GM12878 (cell line): ENCODE measurements around the gene ATP2C2. TPM values are rescaled to one million over a fixed set of nuclear protein-coding genes. Genes with fewer than 3 reads are reported as not detected.

Experiments used
- ATAC-seq: fragments of 200-7000 bp; cut with Tn5 transposase; 3 replicates; pipeline ENCODE4 v1.9.1; 2020; ENCODE audit warnings: mild to moderate bottlenecking, moderate library complexity
- BruUV-seq: library from RNA; stranded (reverse); fragments of 400-500 nt; replicated peaks from 2 replicates; lab custom pipeline; 2021; lab: Mats Ljungman, UMichigan
- CTCF ChIA-PET: fragments of 300-600 bp; sonication (Branson Sonifier 250); formaldehyde crosslinking; extraction: SDS; loops from one replicate; lab custom pipeline; 2021; ENCODE audit warnings: inconsistent platforms; lab: Yijun Ruan, JAX
- POLR2A ChIA-PET: fragments of 350-600 bp; formaldehyde crosslinking; extraction: SDS; loops from one replicate; lab custom pipeline; 2021; ENCODE audit warnings: inconsistent platforms; lab: Charles Lee
- RAD21 ChIA-PET: fragments of 300-600 bp; sonication (Branson Sonifier 250); formaldehyde crosslinking; loops from one replicate; lab custom pipeline; 2023; ENCODE audit warnings: antibody characterized with exemption; ENCODE audit not compliant: unreplicated experiment; lab: Charles Lee
- SMC1A ChIA-PET: fragments of 300-600 bp; sonication (Branson Sonifier 250); formaldehyde crosslinking; loops from one replicate; lab custom pipeline; 2023; ENCODE audit not compliant: unreplicated experiment, uncharacterized antibody; lab: Charles Lee
- DNase-seq: peaks from one replicate; pipeline ENCODE4 v3.0.0-alpha.2; 2011; ENCODE audit warnings: low read depth, low spot score
- FAIRE-seq: peaks from 3 replicates; lab custom pipeline; 2011; peaks lifted over from hg19 to GRCh38; lab: Jason Lieb, UNC
- H2AFZ ChIP-seq: 2 replicates; pipeline ENCODE4 v1.6.0; 2011; ENCODE audit warnings: low read depth, low read length, control low read depth; ENCODE audit not compliant: control insufficient read depth
- H3K27ac ChIP-seq: 2 replicates; pipeline ENCODE4 v1.5.1; 2011; ENCODE audit warnings: control low read depth; ENCODE audit not compliant: control insufficient read depth, insufficient read depth
- H3K27me3 ChIP-seq, 2 experiments: replicated peaks in 1 of 2; 2 replicates each; pipeline versions ENCODE4 v1.6.0 to v1.6.1; 2011; ENCODE audit warnings: low read length in 1 of 2; ENCODE audit not compliant: control insufficient read depth in 2 of 2, insufficient read depth in 2 of 2
- H3K36me3 ChIP-seq, 2 experiments: 2 replicates each; pipeline ENCODE4 v1.5.1; 2011; ENCODE audit warnings: low read length in 1 of 2; ENCODE audit not compliant: control insufficient read depth in 2 of 2, insufficient read depth in 2 of 2
- H3K4me1 ChIP-seq: 2 replicates; pipeline ENCODE4 v1.6.1; 2011; ENCODE audit warnings: mild to moderate bottlenecking, low read length, moderate library complexity, mixed read lengths; ENCODE audit not compliant: control insufficient read depth, insufficient read depth
- H3K4me2 ChIP-seq: 2 replicates; pipeline ENCODE4 v1.6.0; 2011; ENCODE audit warnings: control low read depth; ENCODE audit not compliant: control insufficient read depth, insufficient read depth
- H3K4me3 ChIP-seq: fragments of 200-600 bp; sonication (generic); 2 replicates; pipeline ENCODE4 v1.5.1; 2016
- H3K79me2 ChIP-seq: 2 replicates; pipeline ENCODE4 v1.6.0; 2011; ENCODE audit warnings: low read length; ENCODE audit not compliant: control insufficient read depth, insufficient read depth
- H3K9ac ChIP-seq: 2 replicates; pipeline ENCODE4 v1.8.0; 2011; ENCODE audit warnings: low read length, control low read depth, mixed read lengths; ENCODE audit not compliant: control insufficient read depth, insufficient read depth
- H3K9me3 ChIP-seq: replicated peaks from 3 replicates; pipeline ENCODE4 v1.5.1; 2011; ENCODE audit warnings: mild to moderate bottlenecking, low read length; ENCODE audit not compliant: control insufficient read depth, insufficient read depth
- H4K20me1 ChIP-seq: 2 replicates; pipeline ENCODE4 v1.6.0; 2011; ENCODE audit not compliant: control insufficient read depth, insufficient read depth
- BACH1 ChIP-seq: fragments of 450-650 bp; IDR thresholded peaks from 2 replicates; pipeline ENCODE4 v1.6.1; 2017; ENCODE audit warnings: mild to moderate bottlenecking, borderline replicate concordance
- CHD2 ChIP-seq: IDR thresholded peaks from 2 replicates; pipeline ENCODE4 v1.6.1; 2011; ENCODE audit warnings: low read depth, low read length, improper control_type of control experiment, borderline replicate concordance
- GABPA ChIP-seq: IDR thresholded peaks from 2 replicates; pipeline ENCODE4 v1.6.1; 2014; ENCODE audit warnings: antibody characterized with exemption, low read depth, mild to moderate bottlenecking, inconsistent platforms
- HDAC2 ChIP-seq: fragments of 200-600 bp; sonication (generic); IDR thresholded peaks from 2 replicates; pipeline ENCODE4 v1.6.1; 2017
- IKZF2 ChIP-seq, 2 experiments: fragments of 450-650 bp; IDR thresholded peaks; 2 replicates each; pipeline ENCODE4 v1.6.1; 2017; ENCODE audit warnings: mild to moderate bottlenecking in 2 of 2, moderate library complexity in 2 of 2
- IRF3 ChIP-seq: fragments of 450-650 bp; IDR thresholded peaks from 2 replicates; pipeline ENCODE4 v1.6.1; 2014; ENCODE audit warnings: mild to moderate bottlenecking
- KLF5 ChIP-seq: fragments of 450-650 bp; IDR thresholded peaks from 2 replicates; pipeline ENCODE4 v1.6.1; 2014; ENCODE audit warnings: mild to moderate bottlenecking; ENCODE audit not compliant: partially characterized antibody
- PRDM15 ChIP-seq: fragments of 450-650 bp; formaldehyde crosslinking; IDR thresholded peaks from 2 replicates; pipeline ENCODE4 v1.4.0; 2020; ENCODE audit warnings: mild to moderate bottlenecking, moderate library complexity
- RB1 ChIP-seq: fragments of 450-650 bp; formaldehyde crosslinking; IDR thresholded peaks from 2 replicates; pipeline ENCODE4 v1.6.1; 2017; ENCODE audit warnings: mild to moderate bottlenecking, borderline replicate concordance
- RBBP5 ChIP-seq: fragments of 200-600 bp; sonication (generic); conservative IDR thresholded peaks from 2 replicates; pipeline ENCODE4 v1.6.1; 2016
- SRF ChIP-seq, 2 experiments: IDR thresholded peaks; 2 replicates each; pipeline ENCODE4 v1.6.1; 2011; ENCODE audit warnings: low read depth in 2 of 2, low read length in 2 of 2, mild to moderate bottlenecking in 1 of 2, moderate library complexity in 1 of 2
- STAT3 ChIP-seq: IDR thresholded peaks from 2 replicates; pipeline ENCODE4 v1.6.1; 2011; ENCODE audit warnings: low read depth, low read length, improper control_type of control experiment
- ZNF24 ChIP-seq: fragments of 450-650 bp; IDR thresholded peaks from 2 replicates; pipeline ENCODE4 v1.6.1; 2017; ENCODE audit warnings: antibody characterized with exemption, mild to moderate bottlenecking
- WGBS: methylation state at CpG from one replicate; pipeline ENCODE4 v1.1.6; 2016; ENCODE audit warnings: low lambda C conversion rate; ENCODE audit not compliant: insufficient replicate concordance, insufficient coverage; ENCODE audit errors: missing lambda C conversion rate; 5-methylcytosine and 5-hydroxymethylcytosine counted together
- in situ Hi-C: fragments of 300-500 bp; cut with MboI; formaldehyde crosslinking; loops from 9 replicates; pipeline ENCODE4 v1.14.3; 2018; ENCODE audit warnings: mixed read lengths
- intact Hi-C: fragments of 100-400 bp; cut with micrococcal nuclease; formaldehyde crosslinking; loops from one replicate; pipeline ENCODE4 v1.14.2; 2022; ENCODE audit not compliant: unreplicated experiment
- polyA plus RNA-seq, 11 experiments: library from polyadenylated mRNA; depleted of rRNA in 4 of 11; unstranded in 6 of 11; stranded (reverse) in 5 of 11; fragments of >200 nt; fragmentation: Nextera tagmentation in 4 of 11; fragmentation: Illumina TruSeq in 1 of 11; extraction: Ambion mirVana in 4 of 11; extraction: Trizol in 1 of 11; gene quantifications; 1 replicate in 1 of 11; 2 replicates in 10 of 11; pipeline versions ENCODE4 v1.2.1 to v1.2.3, GENCODE V29; 2011 to 2016; ENCODE audit warnings: inconsistent platforms in 2 of 11, missing spikeins in 2 of 11, low read depth in 1 of 11
- total RNA-seq, 4 experiments: library from RNA; depleted of rRNA in 3 of 4; stranded (reverse); fragments of >200 nt in 3 of 4; fragmentation: Illumina TruSeq in 1 of 4; extraction: Trizol in 1 of 4; gene quantifications; 2 replicates each; pipeline versions ENCODE4 v1.2.1 to v1.2.3, GENCODE V29; 2013 to 2021
- TF ChIP-seq, protein P1 (sequence below): IDR thresholded peaks from 2 replicates; pipeline ENCODE4 v1.6.1; 2012; ENCODE audit warnings: mild to moderate bottlenecking, low read depth, low read length
- TF ChIP-seq, protein P2 (sequence below): IDR thresholded peaks from 2 replicates; pipeline ENCODE4 v1.6.1; 2012; ENCODE audit warnings: low read depth, low read length, improper control_type of control experiment

The ATP2C2 gene
- total and polyA plus RNA-seq, 10 of the 15 experiments (the other 5 are each of a cell fraction or from before 2014, with no cell fraction given), result 0.05 to 0.19 TPM; not detected in 8

- ATAC-seq (no peak), FAIRE-seq (no peak), DNase-seq (no peak)
- Histone ChIP-seq H3K79me2 (no peaks in the 10 kb centered on the region), H3K4me2 (no peak overlapping the region), H3K27me3 (no peaks in the 10 kb centered on the region), H3K4me3 (no peak overlapping the region), H3K9me3 (no peaks in the 10 kb centered on the region; the same call in 2 of the 3 replicates), H3K36me3 (0 out of 4 replicates have a peak, but pooled peaks cover 0 to 2% of the 10 kb centered on the region in 2 experiments), H4K20me1 (no peaks in the 10 kb centered on the region), H3K9ac (no peak overlapping the region), H2AFZ (no peak overlapping the region), H3K4me1 (no peaks in the 10 kb centered on the region), H3K27ac (no peak overlapping the region)
- WGBS, result 90% methylated on average over 18 of the region's 18 CpGs
- in situ Hi-C loops, result no loop called here
- no TSS peak for BruUV-seq
- SMC1A ChIA-PET, result interaction anchor here (0.5 to 1.9 kb wide), 3 partner anchors 103 to 290 kb away, joined by 3 to 4 read pairs (median 3); no protein-coding TSS in a partner anchor
- POLR2A ChIA-PET, result no interaction called here
- intact Hi-C loops, result no loop called here
- RAD21 ChIA-PET, result no interaction called here
- CTCF ChIA-PET, result interaction anchor here (0.9 to 1.2 kb wide), 4 partner anchors 8 to 474 kb away, joined by 3 to 4 read pairs (median 3); no protein-coding TSS in a partner anchor
- TF ChIP-seq IKZF2 (IDR thresholded peaks at IDR 0.05) (no peak), RBBP5 (no peak), BACH1 (no peak), STAT3 (no peak), CHD2 (no peak), SRF (IDR thresholded peaks at IDR 0.05; ENCODE audit: low read depth in 2 of 2, low read length in 2 of 2) (no peak), KLF5 (no peak), IRF3 (no peak), ZNF24 (no peak), HDAC2 (no peak), PRDM15 (CRISPR knock-in tag) (no peak), RB1 (no peak), GABPA (no peak)
- TF ChIP-seq, protein P1, sequence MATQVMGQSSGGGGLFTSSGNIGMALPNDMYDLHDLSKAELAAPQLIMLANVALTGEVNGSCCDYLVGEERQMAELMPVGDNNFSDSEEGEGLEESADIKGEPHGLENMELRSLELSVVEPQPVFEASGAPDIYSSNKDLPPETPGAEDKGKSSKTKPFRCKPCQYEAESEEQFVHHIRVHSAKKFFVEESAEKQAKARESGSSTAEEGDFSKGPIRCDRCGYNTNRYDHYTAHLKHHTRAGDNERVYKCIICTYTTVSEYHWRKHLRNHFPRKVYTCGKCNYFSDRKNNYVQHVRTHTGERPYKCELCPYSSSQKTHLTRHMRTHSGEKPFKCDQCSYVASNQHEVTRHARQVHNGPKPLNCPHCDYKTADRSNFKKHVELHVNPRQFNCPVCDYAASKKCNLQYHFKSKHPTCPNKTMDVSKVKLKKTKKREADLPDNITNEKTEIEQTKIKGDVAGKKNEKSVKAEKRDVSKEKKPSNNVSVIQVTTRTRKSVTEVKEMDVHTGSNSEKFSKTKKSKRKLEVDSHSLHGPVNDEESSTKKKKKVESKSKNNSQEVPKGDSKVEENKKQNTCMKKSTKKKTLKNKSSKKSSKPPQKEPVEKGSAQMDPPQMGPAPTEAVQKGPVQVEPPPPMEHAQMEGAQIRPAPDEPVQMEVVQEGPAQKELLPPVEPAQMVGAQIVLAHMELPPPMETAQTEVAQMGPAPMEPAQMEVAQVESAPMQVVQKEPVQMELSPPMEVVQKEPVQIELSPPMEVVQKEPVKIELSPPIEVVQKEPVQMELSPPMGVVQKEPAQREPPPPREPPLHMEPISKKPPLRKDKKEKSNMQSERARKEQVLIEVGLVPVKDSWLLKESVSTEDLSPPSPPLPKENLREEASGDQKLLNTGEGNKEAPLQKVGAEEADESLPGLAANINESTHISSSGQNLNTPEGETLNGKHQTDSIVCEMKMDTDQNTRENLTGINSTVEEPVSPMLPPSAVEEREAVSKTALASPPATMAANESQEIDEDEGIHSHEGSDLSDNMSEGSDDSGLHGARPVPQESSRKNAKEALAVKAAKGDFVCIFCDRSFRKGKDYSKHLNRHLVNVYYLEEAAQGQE, result no peak
- TF ChIP-seq, protein P2, sequence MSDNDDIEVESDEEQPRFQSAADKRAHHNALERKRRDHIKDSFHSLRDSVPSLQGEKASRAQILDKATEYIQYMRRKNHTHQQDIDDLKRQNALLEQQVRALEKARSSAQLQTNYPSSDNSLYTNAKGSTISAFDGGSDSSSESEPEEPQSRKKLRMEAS, result no peak
These were observed 129.3 kb downstream of the ATP2C2 start for GRCh38 chr16:84497418-84498222.
